GM10248 (cell line): ENCODE results near the gene TMEM120B.

Experiments used
- CTCF ChIA-PET: fragments of 300-600 bp; sonication (Branson Sonifier 250); formaldehyde crosslinking; extraction: SDS; loops from one replicate; lab custom pipeline; 2021; ENCODE audit warnings: antibody characterized with exemption; lab: Yijun Ruan, JAX
- POLR2A ChIA-PET: fragments of 350-650 bp; sonication (Branson Sonifier 250); formaldehyde crosslinking; extraction: SDS; loops from one replicate; lab custom pipeline; 2020; ENCODE audit warnings: antibody characterized with exemption; lab: Yijun Ruan, JAX
- DNase-seq: peaks from one replicate; pipeline ENCODE4 v3.0.0; 2012; ENCODE audit errors: extremely low spot score
- CTCF ChIP-seq: IDR thresholded peaks from 2 replicates; pipeline ENCODE4 v1.5.1; 2012; ENCODE audit warnings: mild to moderate bottlenecking, low read depth; ENCODE audit errors: extremely low read depth, missing control alignments, control extremely low read depth

Gene TMEM120B

GRCh38 chr12:121770813-121771625, 58.5 kb downstream of the TMEM120B start:
- TF ChIP-seq CTCF: no peak
- ChIA-PET POLR2A (no interaction called here), CTCF (interaction anchor here (4.9 to 23.3 kb wide), 2 partner anchors 25 to 75 kb away, joined by 67 to 533 read pairs; partner anchors contain the start of gene RHOF)
- no peak for DNase-seq

- CTCF ChIA-PET: interaction anchor here (0.5 to 23.3 kb wide), 23 partner anchors 11 to 406 kb away, joined by 3 to 533 read pairs (median 6); partner anchors contain the start of genes RHOF and TMEM120B
- DNase-seq: peak; percentile 93
- TF ChIP-seq CTCF: peak; percentile 92
- POLR2A ChIA-PET: no interaction called here
Observed at GRCh38 chr12:121773011-121773777, 60.6 kb downstream of the TMEM120B start.

GRCh38 chr12:121774968-121775474, 62.5 kb downstream of the TMEM120B start:
- POLR2A ChIA-PET: interaction anchor here (0.6 kb wide), 1 partner anchor 9 kb away, joined by 3 read pairs; no protein-coding TSS in a partner anchor
- TF ChIP-seq CTCF: no peak
- DNase-seq: no peak
- CTCF ChIA-PET: interaction anchor here (1.0 to 23.3 kb wide), 9 partner anchors 10 to 79 kb away, joined by 4 to 533 read pairs (median 48); partner anchors contain the start of gene RHOF

- ChIA-PET CTCF (interaction anchor here (3.8 to 23.3 kb wide), 6 partner anchors 9 to 79 kb away, joined by 18 to 533 read pairs (median 50); partner anchors contain the start of gene RHOF), POLR2A (no interaction called here)
- TF ChIP-seq CTCF: no peak
- DNase-seq: no peak
Observed at GRCh38 chr12:121775501-121775900, 62.9 kb downstream of the TMEM120B start.

- CTCF ChIA-PET: interaction anchor here (0.8 to 23.3 kb wide), 13 partner anchors 8 to 223 kb away, joined by 3 to 533 read pairs (median 6); partner anchors contain the start of genes RHOF and SETD1B
- DNase-seq: peak; percentile 91
- POLR2A ChIA-PET: interaction anchor here (0.6 kb wide), 1 partner anchor 234 kb away, joined by 3 read pairs; no protein-coding TSS in a partner anchor
- peak; percentile 85 for TF ChIP-seq CTCF
Observed at GRCh38 chr12:121776190-121777098, 63.9 kb downstream of the TMEM120B start.
